ENCODE data around the gene RASSF3. TPM values are rescaled to one million over a fixed set of nuclear protein-coding genes. Genes with fewer than 3 reads are reported as not detected.

The RASSF3 gene
- total and polyA plus RNA-seq, 10 of the 15 experiments (the other 5 are each of a cell fraction or from before 2014, with no cell fraction given) = 6.9 to 62.4 (median 30.3) TPM

GRCh38 chr12:64729909-64730587 is 119.8 kb downstream of the RASSF3 start (continued):
- TF ChIP-seq ZBTB11 (CRISPR knock-in tag; IDR thresholded peaks at IDR 0.05) (no peak), NFYA (IDR thresholded peaks at IDR 0.05; ENCODE audit: borderline replicate concordance, low read depth, low read length) (no peak), NR2C1 (IDR thresholded peaks at IDR 0.05) (no peak), SKIL (IDR thresholded peaks at IDR 0.05; ENCODE audit: low read depth, poor library complexity, severe bottlenecking) (no peak), MEF2B (IDR thresholded peaks at IDR 0.05; ENCODE audit: partially characterized antibody, poor library complexity, severe bottlenecking) (no peak), TAF1 (IDR thresholded peaks at IDR 0.05; ENCODE audit: borderline replicate concordance, low read depth, low read length) (peak; percentile 27; the same call in 1 of the 2 replicates), SMARCA5 (IDR thresholded peaks at IDR 0.05) (no peak), DPF2 (IDR thresholded peaks at IDR 0.05) (0 out of 2 replicates have a peak, but pooled peaks have one; percentile 39), MTA2 (IDR thresholded peaks at IDR 0.05; ENCODE audit: low read depth) (no peak), FOXM1 (IDR thresholded peaks at IDR 0.05; ENCODE audit: low read depth, low read length) (no peak), SMAD1 (IDR thresholded peaks at IDR 0.05; ENCODE audit: low read depth, partially characterized antibody) (no peak), PAX5 (IDR thresholded peaks at IDR 0.05; ENCODE audit: borderline replicate concordance, low read depth, low read length) (no peak)
- TF ChIP-seq, protein P1, sequence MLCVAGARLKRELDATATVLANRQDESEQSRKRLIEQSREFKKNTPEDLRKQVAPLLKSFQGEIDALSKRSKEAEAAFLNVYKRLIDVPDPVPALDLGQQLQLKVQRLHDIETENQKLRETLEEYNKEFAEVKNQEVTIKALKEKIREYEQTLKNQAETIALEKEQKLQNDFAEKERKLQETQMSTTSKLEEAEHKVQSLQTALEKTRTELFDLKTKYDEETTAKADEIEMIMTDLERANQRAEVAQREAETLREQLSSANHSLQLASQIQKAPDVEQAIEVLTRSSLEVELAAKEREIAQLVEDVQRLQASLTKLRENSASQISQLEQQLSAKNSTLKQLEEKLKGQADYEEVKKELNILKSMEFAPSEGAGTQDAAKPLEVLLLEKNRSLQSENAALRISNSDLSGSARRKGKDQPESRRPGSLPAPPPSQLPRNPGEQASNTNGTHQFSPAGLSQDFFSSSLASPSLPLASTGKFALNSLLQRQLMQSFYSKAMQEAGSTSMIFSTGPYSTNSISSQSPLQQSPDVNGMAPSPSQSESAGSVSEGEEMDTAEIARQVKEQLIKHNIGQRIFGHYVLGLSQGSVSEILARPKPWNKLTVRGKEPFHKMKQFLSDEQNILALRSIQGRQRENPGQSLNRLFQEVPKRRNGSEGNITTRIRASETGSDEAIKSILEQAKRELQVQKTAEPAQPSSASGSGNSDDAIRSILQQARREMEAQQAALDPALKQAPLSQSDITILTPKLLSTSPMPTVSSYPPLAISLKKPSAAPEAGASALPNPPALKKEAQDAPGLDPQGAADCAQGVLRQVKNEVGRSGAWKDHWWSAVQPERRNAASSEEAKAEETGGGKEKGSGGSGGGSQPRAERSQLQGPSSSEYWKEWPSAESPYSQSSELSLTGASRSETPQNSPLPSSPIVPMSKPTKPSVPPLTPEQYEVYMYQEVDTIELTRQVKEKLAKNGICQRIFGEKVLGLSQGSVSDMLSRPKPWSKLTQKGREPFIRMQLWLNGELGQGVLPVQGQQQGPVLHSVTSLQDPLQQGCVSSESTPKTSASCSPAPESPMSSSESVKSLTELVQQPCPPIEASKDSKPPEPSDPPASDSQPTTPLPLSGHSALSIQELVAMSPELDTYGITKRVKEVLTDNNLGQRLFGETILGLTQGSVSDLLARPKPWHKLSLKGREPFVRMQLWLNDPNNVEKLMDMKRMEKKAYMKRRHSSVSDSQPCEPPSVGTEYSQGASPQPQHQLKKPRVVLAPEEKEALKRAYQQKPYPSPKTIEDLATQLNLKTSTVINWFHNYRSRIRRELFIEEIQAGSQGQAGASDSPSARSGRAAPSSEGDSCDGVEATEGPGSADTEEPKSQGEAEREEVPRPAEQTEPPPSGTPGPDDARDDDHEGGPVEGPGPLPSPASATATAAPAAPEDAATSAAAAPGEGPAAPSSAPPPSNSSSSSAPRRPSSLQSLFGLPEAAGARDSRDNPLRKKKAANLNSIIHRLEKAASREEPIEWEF (IDR thresholded peaks at IDR 0.05; ENCODE audit: insufficient replicate concordance, low read depth, low read length) = no peak
- TF ChIP-seq, protein P2, sequence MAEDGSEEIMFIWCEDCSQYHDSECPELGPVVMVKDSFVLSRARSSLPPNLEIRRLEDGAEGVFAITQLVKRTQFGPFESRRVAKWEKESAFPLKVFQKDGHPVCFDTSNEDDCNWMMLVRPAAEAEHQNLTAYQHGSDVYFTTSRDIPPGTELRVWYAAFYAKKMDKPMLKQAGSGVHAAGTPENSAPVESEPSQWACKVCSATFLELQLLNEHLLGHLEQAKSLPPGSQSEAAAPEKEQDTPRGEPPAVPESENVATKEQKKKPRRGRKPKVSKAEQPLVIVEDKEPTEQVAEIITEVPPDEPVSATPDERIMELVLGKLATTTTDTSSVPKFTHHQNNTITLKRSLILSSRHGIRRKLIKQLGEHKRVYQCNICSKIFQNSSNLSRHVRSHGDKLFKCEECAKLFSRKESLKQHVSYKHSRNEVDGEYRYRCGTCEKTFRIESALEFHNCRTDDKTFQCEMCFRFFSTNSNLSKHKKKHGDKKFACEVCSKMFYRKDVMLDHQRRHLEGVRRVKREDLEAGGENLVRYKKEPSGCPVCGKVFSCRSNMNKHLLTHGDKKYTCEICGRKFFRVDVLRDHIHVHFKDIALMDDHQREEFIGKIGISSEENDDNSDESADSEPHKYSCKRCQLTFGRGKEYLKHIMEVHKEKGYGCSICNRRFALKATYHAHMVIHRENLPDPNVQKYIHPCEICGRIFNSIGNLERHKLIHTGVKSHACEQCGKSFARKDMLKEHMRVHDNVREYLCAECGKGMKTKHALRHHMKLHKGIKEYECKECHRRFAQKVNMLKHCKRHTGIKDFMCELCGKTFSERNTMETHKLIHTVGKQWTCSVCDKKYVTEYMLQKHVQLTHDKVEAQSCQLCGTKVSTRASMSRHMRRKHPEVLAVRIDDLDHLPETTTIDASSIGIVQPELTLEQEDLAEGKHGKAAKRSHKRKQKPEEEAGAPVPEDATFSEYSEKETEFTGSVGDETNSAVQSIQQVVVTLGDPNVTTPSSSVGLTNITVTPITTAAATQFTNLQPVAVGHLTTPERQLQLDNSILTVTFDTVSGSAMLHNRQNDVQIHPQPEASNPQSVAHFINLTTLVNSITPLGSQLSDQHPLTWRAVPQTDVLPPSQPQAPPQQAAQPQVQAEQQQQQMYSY (CRISPR knock-in tag; IDR thresholded peaks at IDR 0.05) = no peak
